H1 (cell line): ENCODE results near the gene SCGB3A1. TPM values are rescaled to one million over a fixed set of nuclear protein-coding genes. Genes with fewer than 3 reads are reported as not detected.

Source experiments
- CTCF ChIA-PET: fragments of 300-600 bp; sonication (Branson Sonifier 250); formaldehyde crosslinking; loops from one replicate; lab custom pipeline; 2021; ENCODE audit not compliant: partially characterized antibody; lab: Charles Lee
- POLR2A ChIA-PET: fragments of 300-600 bp; sonication (Branson Sonifier 250); formaldehyde crosslinking; loops from one replicate; lab custom pipeline; 2021; ENCODE audit warnings: inconsistent platforms; ENCODE audit not compliant: partially characterized antibody; lab: Charles Lee
- DNase-seq, 2 experiments: peaks; one replicate each; pipeline versions ENCODE4 v3.0.0 to v3.0.0-alpha.2; 2010 to 2022; ENCODE audit warnings: low spot score in 2 of 2, low read depth in 1 of 2, mixed read lengths in 1 of 2
- FAIRE-seq: peaks from 2 replicates; lab custom pipeline; 2011; peaks lifted over from hg19 to GRCh38; lab: Jason Lieb, UNC
- H2AFZ ChIP-seq: 2 replicates; pipeline ENCODE4 v1.8.1; 2012; ENCODE audit warnings: low read length, inconsistent platforms
- H2AK5ac ChIP-seq: 2 replicates; pipeline ENCODE4 v1.6.1; 2013; ENCODE audit warnings: low read depth, low read length
- H2BK120ac ChIP-seq: replicated peaks from 2 replicates; pipeline ENCODE3; 2013; ENCODE audit warnings: low read depth, low read length, inconsistent platforms
- H2BK12ac ChIP-seq: 2 replicates; pipeline ENCODE4 v1.6.1; 2013; ENCODE audit warnings: low read depth, low read length
- H2BK15ac ChIP-seq: 2 replicates; pipeline ENCODE4 v1.6.1; 2013; ENCODE audit warnings: low read length
- H2BK20ac ChIP-seq: 2 replicates; pipeline ENCODE4 v1.6.1; 2013; ENCODE audit warnings: low read length
- H2BK5ac ChIP-seq: 2 replicates; pipeline ENCODE4 v1.6.1; 2013; ENCODE audit warnings: low read depth, low read length
- H3K14ac ChIP-seq: 2 replicates; pipeline ENCODE4 v1.6.1; 2013; ENCODE audit warnings: inconsistent platforms; ENCODE audit not compliant: insufficient read length
- H3K18ac ChIP-seq: 2 replicates; pipeline ENCODE4 v1.6.1; 2013; ENCODE audit warnings: low read length; ENCODE audit errors: extremely low read depth
- H3K23ac ChIP-seq: 2 replicates; pipeline ENCODE4 v1.6.1; 2013; ENCODE audit warnings: inconsistent platforms; ENCODE audit not compliant: insufficient read length
- H3K23me2 ChIP-seq: 2 replicates; pipeline ENCODE4 v1.6.1; 2013; ENCODE audit warnings: low read depth, low read length
- H3K27ac ChIP-seq: 2 replicates; pipeline ENCODE4 v1.6.1; 2011; ENCODE audit warnings: low read depth, low read length, inconsistent platforms
- H3K27me3 ChIP-seq, 4 experiments: replicated peaks in 1 of 4; 1 replicate in 1 of 4; 2 replicates in 3 of 4; pipeline versions ENCODE4 v1.6.1 to v1.8.1; 2011 to 2013; ENCODE audit warnings: low read length in 3 of 4, mild to moderate bottlenecking in 3 of 4, inconsistent platforms in 2 of 4, mixed read lengths in 2 of 4, moderate library complexity in 1 of 4; ENCODE audit not compliant: control insufficient read depth in 3 of 4, insufficient read depth in 3 of 4; ENCODE audit errors: extremely low read depth in 1 of 4
- H3K36me3 ChIP-seq, 4 experiments: 2 replicates each; pipeline versions ENCODE4 v1.6.1 to v1.8.1; 2011 to 2013; ENCODE audit warnings: mild to moderate bottlenecking in 4 of 4, low read length in 3 of 4, moderate library complexity in 2 of 4, control low read depth in 1 of 4, inconsistent platforms in 1 of 4; ENCODE audit not compliant: insufficient read depth in 4 of 4, control insufficient read depth in 2 of 4
- H3K4ac ChIP-seq: replicated peaks from 2 replicates; pipeline ENCODE3; 2013; ENCODE audit warnings: low read length, low read depth, mixed read lengths, inconsistent platforms; ENCODE audit not compliant: insufficient read length
- H3K4me1 ChIP-seq, 4 experiments: replicated peaks in 1 of 4; 1 replicate in 1 of 4; 2 replicates in 3 of 4; pipeline versions ENCODE4 v1.6.1 to v1.8.1; 2011 to 2013; ENCODE audit warnings: low read length in 3 of 4, inconsistent platforms in 2 of 4, mixed read lengths in 1 of 4; ENCODE audit not compliant: insufficient read depth in 4 of 4, control insufficient read depth in 3 of 4
- H3K4me2 ChIP-seq, 2 experiments: 2 replicates each; pipeline versions ENCODE4 v1.6.1 to v1.8.1; 2011 to 2013; ENCODE audit warnings: low read depth in 2 of 2, low read length in 2 of 2, control low read depth in 1 of 2, inconsistent platforms in 1 of 2, mild to moderate bottlenecking in 1 of 2; ENCODE audit not compliant: insufficient read depth in 1 of 2
- H3K4me3 ChIP-seq, 4 experiments: fragments of 200-600, 300-600 bp in 1 of 4; sonication (generic), shearing (Covaris generic), sonication (Bioruptor Twin) in 1 of 4; 2 replicates each; pipeline versions ENCODE4 v1.5.1 to v1.8.1; 2011 to 2016; ENCODE audit warnings: low read length in 4 of 4, low read depth in 3 of 4, control low read depth in 2 of 4, inconsistent platforms in 2 of 4, mild to moderate bottlenecking in 2 of 4, mixed read lengths in 1 of 4, moderate library complexity in 1 of 4; ENCODE audit not compliant: insufficient read depth in 2 of 4; ENCODE audit errors: extremely low read depth in 1 of 4
- H3K56ac ChIP-seq: replicated peaks from 2 replicates; pipeline ENCODE3; 2013; ENCODE audit warnings: low read depth, mild to moderate bottlenecking, mixed read lengths, low read length, inconsistent platforms; ENCODE audit not compliant: insufficient read length
- H3K79me1 ChIP-seq: 2 replicates; pipeline ENCODE4 v1.6.1; 2013; ENCODE audit warnings: low read depth, low read length, control low read depth
- H3K79me2 ChIP-seq, 2 experiments: 2 replicates each; pipeline versions ENCODE4 v1.6.1 to v1.8.1; 2012 to 2013; ENCODE audit warnings: low read length in 2 of 2, mild to moderate bottlenecking in 2 of 2, inconsistent platforms in 1 of 2; ENCODE audit not compliant: insufficient read depth in 2 of 2, control insufficient read depth in 1 of 2
- H3K9ac ChIP-seq, 4 experiments: replicated peaks in 1 of 4; 1 replicate in 1 of 4; 2 replicates in 3 of 4; pipeline versions ENCODE4 v1.6.1 to v1.8.1; 2011 to 2013; ENCODE audit warnings: low read depth in 3 of 4, low read length in 3 of 4, control low read depth in 2 of 4, mild to moderate bottlenecking in 2 of 4, moderate library complexity in 2 of 4, inconsistent platforms in 1 of 4; ENCODE audit errors: extremely low read depth in 1 of 4
- H3K9me3 ChIP-seq, 2 experiments: 2 replicates each; pipeline versions ENCODE4 v1.6.1 to v1.8.1; 2012 to 2013; ENCODE audit warnings: mild to moderate bottlenecking in 2 of 2, moderate library complexity in 2 of 2, control low read depth in 1 of 2, inconsistent platforms in 1 of 2, low read depth in 1 of 2, low read length in 1 of 2, mixed read lengths in 1 of 2; ENCODE audit not compliant: insufficient read depth in 2 of 2
- H4K20me1 ChIP-seq, 2 experiments: replicated peaks in 1 of 2; 2 replicates each; pipeline versions ENCODE3 to v1.8.1; 2011 to 2013; ENCODE audit warnings: inconsistent platforms in 2 of 2, low read length in 2 of 2, mild to moderate bottlenecking in 1 of 2; ENCODE audit not compliant: insufficient read depth in 2 of 2, control insufficient read depth in 1 of 2
- H4K5ac ChIP-seq: 2 replicates; pipeline ENCODE4 v1.6.1; 2013; ENCODE audit warnings: low read length, low read depth, mixed read lengths, inconsistent platforms; ENCODE audit not compliant: insufficient read length
- H4K8ac ChIP-seq: 2 replicates; pipeline ENCODE4 v1.8.0; 2013; ENCODE audit warnings: mild to moderate bottlenecking, moderate library complexity, low read length, inconsistent platforms; ENCODE audit not compliant: insufficient read depth; ENCODE audit errors: extremely low read depth
- H4K91ac ChIP-seq: replicated peaks from 2 replicates; pipeline ENCODE3; 2013; ENCODE audit warnings: low read length, mixed read lengths, inconsistent platforms; ENCODE audit not compliant: insufficient read length
- ASH2L ChIP-seq: fragments of 200-600, 300-600 bp; sonication (generic); IDR thresholded peaks from one replicate; pipeline ENCODE4 v1.7.1; 2017; ENCODE audit warnings: low read length
- RXRA ChIP-seq: IDR thresholded peaks from 2 replicates; pipeline ENCODE4 v1.6.1; 2011; ENCODE audit warnings: low read depth, mild to moderate bottlenecking, low read length, moderate library complexity; ENCODE audit not compliant: insufficient read depth
- WGBS, 2 experiments: shearing (Covaris generic) in 1 of 2; methylation state at CpG; one replicate each; pipeline versions ENCODE4 v1.1.6 to v1.1.7; 2013 to 2015; ENCODE audit warnings: low lambda C conversion rate in 2 of 2, mixed read lengths in 2 of 2, inconsistent platforms in 1 of 2, low coverage in 1 of 2, missing lambda C conversion rate in 1 of 2; ENCODE audit not compliant: insufficient replicate concordance in 2 of 2, insufficient coverage in 1 of 2, insufficient read length in 1 of 2; ENCODE audit errors: extremely low coverage in 1 of 2, missing lambda C conversion rate in 1 of 2; 5-methylcytosine and 5-hydroxymethylcytosine counted together
- polyA plus RNA-seq, 7 experiments: library from polyadenylated mRNA; depleted of rRNA in 3 of 7; stranded (reverse) in 5 of 7; unstranded in 2 of 7; fragments of >200 nt in 5 of 7; fragments of 200-250 nt in 2 of 7; gene quantifications; 1 replicate in 5 of 7; 2 replicates in 1 of 7; 4 replicates in 1 of 7; pipeline versions ENCODE4 v1.2.1 to v1.2.3, GENCODE V29; 2011 to 2013; ENCODE audit warnings: missing spikeins in 2 of 7, mixed read lengths in 2 of 7
- total RNA-seq: library from RNA; stranded (reverse); fragmentation: NEBNext Ultra II Directional; extraction: Animal tissue kit (Norgen Biotek cat#: 25700); gene quantifications from 2 replicates; pipeline ENCODE4 v1.2.1, GENCODE V29; 2021
- TF ChIP-seq, protein P1 (sequence below), 3 experiments: IDR thresholded peaks; 1 replicate in 2 of 3; 2 replicates in 1 of 3; pipeline versions ENCODE4 v1.5.1 to v1.6.1; 2011; ENCODE audit warnings: low read length in 3 of 3, mild to moderate bottlenecking in 3 of 3, inconsistent platforms in 2 of 3, low read depth in 1 of 3, moderate library complexity in 1 of 3; ENCODE audit not compliant: insufficient read depth in 1 of 3; ENCODE audit errors: control extremely low read depth in 1 of 3

SCGB3A1 gene
- total and polyA plus RNA-seq, 2 of the 8 experiments (the other 6 are each of a cell fraction or from before 2014, with no cell fraction given), result 0.20 TPM; not detected in 1

DNA sequence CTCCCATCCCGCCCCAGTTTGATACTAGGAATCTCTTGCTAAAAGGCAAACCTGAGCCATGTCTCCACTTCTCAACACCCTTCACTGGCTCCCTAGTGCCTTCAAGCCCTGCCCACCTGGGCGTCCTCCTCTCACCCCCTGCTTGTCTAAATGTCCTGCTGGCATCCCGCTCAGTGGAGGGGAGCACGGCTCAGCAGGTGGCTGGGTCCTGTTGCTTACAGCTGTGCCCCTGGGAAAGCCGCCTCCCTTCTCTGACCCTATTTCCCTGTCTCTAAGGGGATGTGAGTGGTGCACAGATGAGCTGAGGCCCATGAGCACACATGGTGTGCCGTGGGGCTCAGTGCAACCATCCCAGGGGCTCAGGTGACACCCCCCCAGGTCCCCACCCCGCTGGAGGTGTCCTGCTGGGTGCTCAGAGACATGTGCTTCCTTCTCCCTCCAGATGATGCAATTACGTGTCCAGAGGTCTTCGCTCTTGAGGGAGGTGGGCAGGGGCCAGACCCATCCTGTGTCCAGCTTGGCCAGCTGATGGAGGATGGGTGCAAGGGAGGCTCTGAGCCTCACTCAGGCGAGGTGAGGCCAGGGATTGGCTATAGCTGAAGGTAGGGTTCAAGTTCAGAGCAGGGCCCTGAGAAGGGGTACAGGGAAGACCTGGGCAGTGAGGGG is 34.0 kb upstream of the SCGB3A1 start:
- no peaks in the 10 kb centered on the region for H3K36me3 ChIP-seq
- H3K79me1 ChIP-seq, result no peaks in the 10 kb centered on the region
- H3K27ac ChIP-seq, result no peak overlapping the region
- DNase-seq, result no peak
- CTCF ChIA-PET, result interaction anchor here (0.8 to 2.4 kb wide), 7 partner anchors 9 to 94 kb away, joined by 3 to 16 read pairs (median 4); no protein-coding TSS in a partner anchor
- no peak overlapping the region for H2BK15ac ChIP-seq
- H2AK5ac ChIP-seq, result no peak overlapping the region; the same call in 1 of the 2 replicates
- no peak overlapping the region for H3K4me2 ChIP-seq
- H3K14ac ChIP-seq, result no peak overlapping the region
- H2AFZ ChIP-seq, result no peak overlapping the region
- H2BK120ac ChIP-seq, result no peak overlapping the region
- no peak overlapping the region for H2BK12ac ChIP-seq
- H3K23ac ChIP-seq, result no peak overlapping the region
- no peaks in the 10 kb centered on the region for H3K79me2 ChIP-seq
- no peak overlapping the region for H3K18ac ChIP-seq
- H3K27me3 ChIP-seq, result no peaks in the 10 kb centered on the region; a peak in 1 of 7 replicates
- no peak overlapping the region for H4K91ac ChIP-seq
- H3K9ac ChIP-seq, result no peak overlapping the region
- no peak overlapping the region for H2BK20ac ChIP-seq
- no peaks in the 10 kb centered on the region; a peak in 2 of 7 replicates for H3K4me1 ChIP-seq
- H4K5ac ChIP-seq, result no peak overlapping the region
- no peak overlapping the region; the same call in 1 of the 2 replicates for H4K8ac ChIP-seq
- H3K56ac ChIP-seq, result no peak overlapping the region
- TF ChIP-seq ASH2L (no peak), RXRA (no peak)
- TF ChIP-seq, protein P1, sequence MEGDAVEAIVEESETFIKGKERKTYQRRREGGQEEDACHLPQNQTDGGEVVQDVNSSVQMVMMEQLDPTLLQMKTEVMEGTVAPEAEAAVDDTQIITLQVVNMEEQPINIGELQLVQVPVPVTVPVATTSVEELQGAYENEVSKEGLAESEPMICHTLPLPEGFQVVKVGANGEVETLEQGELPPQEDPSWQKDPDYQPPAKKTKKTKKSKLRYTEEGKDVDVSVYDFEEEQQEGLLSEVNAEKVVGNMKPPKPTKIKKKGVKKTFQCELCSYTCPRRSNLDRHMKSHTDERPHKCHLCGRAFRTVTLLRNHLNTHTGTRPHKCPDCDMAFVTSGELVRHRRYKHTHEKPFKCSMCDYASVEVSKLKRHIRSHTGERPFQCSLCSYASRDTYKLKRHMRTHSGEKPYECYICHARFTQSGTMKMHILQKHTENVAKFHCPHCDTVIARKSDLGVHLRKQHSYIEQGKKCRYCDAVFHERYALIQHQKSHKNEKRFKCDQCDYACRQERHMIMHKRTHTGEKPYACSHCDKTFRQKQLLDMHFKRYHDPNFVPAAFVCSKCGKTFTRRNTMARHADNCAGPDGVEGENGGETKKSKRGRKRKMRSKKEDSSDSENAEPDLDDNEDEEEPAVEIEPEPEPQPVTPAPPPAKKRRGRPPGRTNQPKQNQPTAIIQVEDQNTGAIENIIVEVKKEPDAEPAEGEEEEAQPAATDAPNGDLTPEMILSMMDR (IDR thresholded peaks at IDR 0.05; ENCODE audit: control extremely low read depth in 1 of 3, insufficient read depth in 1 of 3, low read depth in 1 of 3, low read length in 3 of 3), result no peak
- TF ChIP-seq, all 59 proteins: peak for 0
- no peak overlapping the region; the same call in 1 of the 2 replicates for H2BK5ac ChIP-seq
- H3K9me3 ChIP-seq, result no peaks in the 10 kb centered on the region
- H4K20me1 ChIP-seq, result peaks cover 0 to 2% of the 10 kb centered on the region in 2 experiments
- H3K4me3 ChIP-seq, result no peak overlapping the region
- H3K4ac ChIP-seq, result no peak overlapping the region
- 89% methylated on average over 9 of the region's 10 CpGs; no CpG with 5 or more reads in 1 of the 2 experiments for WGBS, 2 experiments
- no peaks in the 10 kb centered on the region for H3K23me2 ChIP-seq
- no peak for FAIRE-seq
- POLR2A ChIA-PET, result interaction anchor here (0.8 to 1.6 kb wide), 2 partner anchors 11 to 12 kb away, joined by 3 to 4 read pairs; no protein-coding TSS in a partner anchor
